H9 (cell line): ENCODE measurements around the gene PNMA1. TPM values are rescaled to one million over a fixed set of nuclear protein-coding genes. Genes with fewer than 3 reads are reported as not detected.

Experiments
- DNase-seq: peaks from one replicate; pipeline ENCODE4 v3.0.0-alpha.2; 2017
- H2AFZ ChIP-seq: one replicate; pipeline ENCODE4 v1.6.1; 2013; ENCODE audit warnings: mild to moderate bottlenecking, low read length, control low read depth, moderate library complexity
- H2AK5ac ChIP-seq: 2 replicates; pipeline ENCODE4 v1.6.1; 2013; ENCODE audit warnings: low read length, control low read depth, mixed read lengths; ENCODE audit not compliant: insufficient read length
- H2BK120ac ChIP-seq: one replicate; pipeline ENCODE4 v1.6.1; 2013; ENCODE audit warnings: low read depth, mild to moderate bottlenecking, low read length, control low read depth, inconsistent platforms; ENCODE audit not compliant: poor library complexity, severe bottlenecking
- H2BK12ac ChIP-seq: 2 replicates; pipeline ENCODE4 v1.6.1; 2013; ENCODE audit warnings: low read length, control low read depth, mixed read lengths, low read depth; ENCODE audit not compliant: insufficient read length
- H2BK15ac ChIP-seq: 2 replicates; pipeline ENCODE4 v1.6.1; 2013; ENCODE audit warnings: low read depth, low read length, control low read depth
- H2BK20ac ChIP-seq: one replicate; pipeline ENCODE4 v1.6.1; 2013; ENCODE audit warnings: low read depth, mild to moderate bottlenecking, low read length, control low read depth, inconsistent platforms; ENCODE audit not compliant: poor library complexity, severe bottlenecking
- H2BK5ac ChIP-seq: 2 replicates; pipeline ENCODE4 v1.6.1; 2013; ENCODE audit warnings: low read length, control low read depth, mixed read lengths; ENCODE audit not compliant: insufficient read length
- H3K14ac ChIP-seq: 2 replicates; pipeline ENCODE4 v1.6.1; 2013; ENCODE audit warnings: low read length, control low read depth; ENCODE audit not compliant: insufficient read depth
- H3K18ac ChIP-seq: 2 replicates; pipeline ENCODE4 v1.6.1; 2013; ENCODE audit warnings: low read depth, mild to moderate bottlenecking, mixed read lengths, low read length, control low read depth; ENCODE audit not compliant: insufficient read length
- H3K23ac ChIP-seq: 2 replicates; pipeline ENCODE4 v1.6.1; 2013; ENCODE audit warnings: low read length, control low read depth, mixed read lengths, low read depth; ENCODE audit not compliant: insufficient read length
- H3K23me2 ChIP-seq: 2 replicates; pipeline ENCODE4 v1.6.1; 2013; ENCODE audit warnings: low read depth, mild to moderate bottlenecking, mixed read lengths, low read length, control low read depth; ENCODE audit not compliant: insufficient read length, poor library complexity, severe bottlenecking
- H3K27ac ChIP-seq: 2 replicates; pipeline ENCODE4 v1.5.1; 2013; ENCODE audit warnings: low read length, control low read depth, mixed read lengths, low read depth; ENCODE audit not compliant: insufficient read length
- H3K27me3 ChIP-seq: 2 replicates; pipeline ENCODE4 v1.6.1; 2013; ENCODE audit warnings: low read length, control low read depth, inconsistent platforms; ENCODE audit not compliant: insufficient read depth
- H3K4ac ChIP-seq: 2 replicates; pipeline ENCODE4 v1.6.1; 2013; ENCODE audit warnings: low read depth, mild to moderate bottlenecking, control low read depth, inconsistent platforms, low read length, moderate library complexity
- H3K4me1 ChIP-seq: 2 replicates; pipeline ENCODE4 v1.6.1; 2013; ENCODE audit warnings: low read length, control low read depth, inconsistent platforms; ENCODE audit not compliant: insufficient read depth
- H3K4me2 ChIP-seq: 2 replicates; pipeline ENCODE4 v1.6.1; 2013; ENCODE audit warnings: low read length, control low read depth, mixed read lengths; ENCODE audit not compliant: insufficient read length, insufficient read depth
- H3K56ac ChIP-seq: 2 replicates; pipeline ENCODE4 v1.6.1; 2013; ENCODE audit warnings: low read depth, mild to moderate bottlenecking, mixed read lengths, low read length, control low read depth; ENCODE audit not compliant: insufficient read length
- H3K79me1 ChIP-seq: 2 replicates; pipeline ENCODE4 v1.6.1; 2013; ENCODE audit warnings: low read depth, mild to moderate bottlenecking, moderate library complexity, low read length, control low read depth, inconsistent platforms; ENCODE audit not compliant: insufficient read depth, poor library complexity, severe bottlenecking
- H3K79me2 ChIP-seq: 2 replicates; pipeline ENCODE4 v1.6.1; 2013; ENCODE audit warnings: low read length, control low read depth, inconsistent platforms; ENCODE audit not compliant: insufficient read depth
- H3K9ac ChIP-seq: 2 replicates; pipeline ENCODE4 v1.6.1; 2013; ENCODE audit warnings: low read length, control low read depth, mixed read lengths; ENCODE audit not compliant: insufficient read length; ENCODE audit errors: extremely low read depth
- H3K9me3 ChIP-seq: one replicate; pipeline ENCODE4 v1.6.1; 2013; ENCODE audit warnings: low read depth, low read length, inconsistent platforms; ENCODE audit not compliant: control insufficient read depth
- H3T11ph ChIP-seq: one replicate; pipeline ENCODE4 v1.6.1; 2013; ENCODE audit warnings: mild to moderate bottlenecking, low read length, control low read depth, inconsistent platforms
- H4K20me1 ChIP-seq: one replicate; pipeline ENCODE4 v1.6.1; 2013; ENCODE audit not compliant: control insufficient read depth, insufficient read length, insufficient read depth
- H4K5ac ChIP-seq: 2 replicates; pipeline ENCODE4 v1.6.1; 2013; ENCODE audit warnings: low read depth, mild to moderate bottlenecking, mixed read lengths, low read length, control low read depth; ENCODE audit not compliant: insufficient read length
- H4K8ac ChIP-seq: replicated peaks from 2 replicates; pipeline ENCODE4 v1.6.1; 2013; ENCODE audit warnings: low read length, control low read depth, mixed read lengths, low read depth; ENCODE audit not compliant: insufficient read length
- H4K91ac ChIP-seq: 2 replicates; pipeline ENCODE4 v1.6.1; 2013; ENCODE audit warnings: low read depth, mild to moderate bottlenecking, moderate library complexity, mixed read lengths, low read length, control low read depth; ENCODE audit not compliant: insufficient read length
- H3K27ac Mint-ChIP-seq, 3 experiments: 2 replicates in 2 of 3; 3 replicates in 1 of 3; pipeline ENCODE4 v1.8.0; 2020 to 2021; ENCODE audit warnings: mixed read lengths in 3 of 3, mild to moderate bottlenecking in 1 of 3, moderate library complexity in 1 of 3
- H3K27me3 Mint-ChIP-seq: 2 replicates; pipeline ENCODE4 v1.8.0; 2021; ENCODE audit warnings: low read depth, mild to moderate bottlenecking, moderate library complexity, mixed read lengths
- H3K36me3 Mint-ChIP-seq, 3 experiments: 2 replicates in 2 of 3; 3 replicates in 1 of 3; pipeline ENCODE4 v1.8.0; 2020 to 2021; ENCODE audit warnings: low read depth in 3 of 3, mixed read lengths in 3 of 3; ENCODE audit not compliant: insufficient read depth in 1 of 3
- H3K4me1 Mint-ChIP-seq, 2 experiments: 2 replicates each; pipeline ENCODE4 v1.8.0; 2020; ENCODE audit warnings: mixed read lengths in 2 of 2
- H3K4me3 Mint-ChIP-seq, 2 experiments: 2 replicates in 1 of 2; 3 replicates in 1 of 2; pipeline ENCODE4 v1.8.0; 2020 to 2021; ENCODE audit warnings: mild to moderate bottlenecking in 2 of 2, mixed read lengths in 2 of 2, moderate library complexity in 1 of 2
- H3K9me3 Mint-ChIP-seq, 2 experiments: 2 replicates in 1 of 2; 3 replicates in 1 of 2; pipeline ENCODE4 v1.8.0; 2020; ENCODE audit warnings: mild to moderate bottlenecking in 2 of 2, mixed read lengths in 2 of 2, moderate library complexity in 1 of 2
- CTCF ChIP-seq: fragments of 200-600 bp; sonication (generic); conservative IDR thresholded peaks from 3 replicates; pipeline ENCODE4 v1.8.0; 2021; ENCODE audit warnings: antibody characterized with exemption, mild to moderate bottlenecking
- WGBS: extraction: QIAGEN DNeasy Blood & Tissue Kit; methylation state at CpG from one replicate; pipeline ENCODE4 v1.1.7; 2013; ENCODE audit warnings: missing lambda C conversion rate, low lambda C conversion rate, mixed read lengths; ENCODE audit not compliant: insufficient read length; ENCODE audit errors: extremely low coverage; 5-methylcytosine and 5-hydroxymethylcytosine counted together
- total RNA-seq: library from RNA; stranded (reverse); gene quantifications from 2 replicates; pipeline ENCODE4 v1.2.1, GENCODE V29; 2021

The PNMA1 gene
- total RNA-seq, 1 experiment from 2014 or later = 56.1 TPM

- H2AK5ac ChIP-seq = no peak overlapping the region
- H3K4ac ChIP-seq = no peak overlapping the region
- H3K23ac ChIP-seq = no peak overlapping the region
- H2BK15ac ChIP-seq = no peak overlapping the region
- H3T11ph ChIP-seq = no peak overlapping the region
- H2BK20ac ChIP-seq = no peak overlapping the region
- H3K18ac ChIP-seq = no peak overlapping the region
- no peak overlapping the region for H3K56ac ChIP-seq
- no peak overlapping the region; the same call in 1 of the 2 replicates for H3K14ac ChIP-seq
- H2AFZ ChIP-seq = no peak overlapping the region
- TF ChIP-seq CTCF = no peak
- Mint-ChIP-seq H3K27ac (no peak overlapping the region), H3K9me3 (no peaks in the 10 kb centered on the region; a peak in 1 of 5 replicates), H3K4me3 (no peak overlapping the region), H3K36me3 (no peaks in the 10 kb centered on the region), H3K4me1 (peaks cover 53 to 64% of the 10 kb centered on the region in 2 experiments), H3K27me3 (peaks cover 2% of the 10 kb centered on the region; the same call in 1 of the 2 replicates)
- H3K9ac ChIP-seq = no peak overlapping the region
- H3K79me1 ChIP-seq = no peaks in the 10 kb centered on the region
- H3K23me2 ChIP-seq = no peaks in the 10 kb centered on the region
- H2BK5ac ChIP-seq = no peak overlapping the region
- H4K20me1 ChIP-seq = no peaks in the 10 kb centered on the region
- H3K79me2 ChIP-seq = peaks cover 2% of the 10 kb centered on the region; the same call in 1 of the 2 replicates
- no peak overlapping the region for H3K27ac ChIP-seq
- DNase-seq = no peak
- WGBS = no CpG with 5 or more reads among the region's 7 CpGs
- no peaks in the 10 kb centered on the region for H3K9me3 ChIP-seq
- no peaks in the 10 kb centered on the region for H3K27me3 ChIP-seq
- H3K4me1 ChIP-seq = peaks cover 6% of the 10 kb centered on the region; the same call in 1 of the 2 replicates
- H2BK12ac ChIP-seq = no peak overlapping the region
- H3K4me2 ChIP-seq = no peak overlapping the region
- no peak overlapping the region for H4K5ac ChIP-seq
- H2BK120ac ChIP-seq = no peak overlapping the region
- H4K91ac ChIP-seq = no peak overlapping the region
- H4K8ac ChIP-seq = no peak overlapping the region
Observed at GRCh38 chr14:73744175-73744867, 30.1 kb upstream of the PNMA1 start.
